ENCODE results near the gene C8G.

C8G gene

GRCh38 chr9:136985853-136986252 is 40.8 kb downstream of the C8G start:
- no peak overlapping the region for H3K4me3 ChIP-seq (ENCODE audit: low read depth, low read length)

GRCh38 chr9:136988872-136989271 is 43.8 kb downstream of the C8G start:
- no peak for TF ChIP-seq CTCF (IDR thresholded peaks at IDR 0.05; ENCODE audit: borderline replicate concordance, insufficient read depth, low read depth, low read length)
- H3K4me3 ChIP-seq (ENCODE audit: low read depth, low read length): no peak overlapping the region

More at GRCh38 chr9:136985853-136986252, 40.8 kb downstream of the C8G start:
- TF ChIP-seq CTCF (IDR thresholded peaks at IDR 0.05; ENCODE audit: borderline replicate concordance, insufficient read depth, low read depth, low read length): no peak

- TF ChIP-seq CTCF (IDR thresholded peaks at IDR 0.05; ENCODE audit: borderline replicate concordance, insufficient read depth, low read depth, low read length): no peak
- no peak overlapping the region for H3K4me3 ChIP-seq (ENCODE audit: low read depth, low read length)
Measured at GRCh38 chr9:136990242-136990911, 45.3 kb downstream of the C8G start.

GRCh38 chr9:136991993-136992818 is 47.2 kb downstream of the C8G start, which contains the start of gene PAXX:
Gene PAXX, plus strand, starts transcription at chr9:136992422. Its CDS starts 22 bp downstream, at chr9:136992444.
- TF ChIP-seq CTCF (IDR thresholded peaks at IDR 0.05; ENCODE audit: borderline replicate concordance, insufficient read depth, low read depth, low read length): no peak
- peak within 1 kb of the TSS; percentile 69 for H3K4me3 ChIP-seq (ENCODE audit: low read depth, low read length)

GRCh38 chr9:136992819-136993369 is 47.9 kb downstream of the C8G start:
- H3K4me3 ChIP-seq (ENCODE audit: low read depth, low read length): peak overlapping the region; percentile 69
- no peak for TF ChIP-seq CTCF (IDR thresholded peaks at IDR 0.05; ENCODE audit: borderline replicate concordance, insufficient read depth, low read depth, low read length)

GRCh38 chr9:136994180-136994887 is 49.3 kb downstream of the C8G start:
- no peak for TF ChIP-seq CTCF (IDR thresholded peaks at IDR 0.05; ENCODE audit: borderline replicate concordance, insufficient read depth, low read depth, low read length)
- no peak overlapping the region for H3K4me3 ChIP-seq (ENCODE audit: low read depth, low read length)
